ENCODE results near the gene SLC38A10. TPM values are rescaled to one million over a fixed set of nuclear protein-coding genes. Genes with fewer than 3 reads are reported as not detected.

Gene SLC38A10
- total RNA-seq, 1 donor from 2014 or later, result 97.1 TPM

DNA sequence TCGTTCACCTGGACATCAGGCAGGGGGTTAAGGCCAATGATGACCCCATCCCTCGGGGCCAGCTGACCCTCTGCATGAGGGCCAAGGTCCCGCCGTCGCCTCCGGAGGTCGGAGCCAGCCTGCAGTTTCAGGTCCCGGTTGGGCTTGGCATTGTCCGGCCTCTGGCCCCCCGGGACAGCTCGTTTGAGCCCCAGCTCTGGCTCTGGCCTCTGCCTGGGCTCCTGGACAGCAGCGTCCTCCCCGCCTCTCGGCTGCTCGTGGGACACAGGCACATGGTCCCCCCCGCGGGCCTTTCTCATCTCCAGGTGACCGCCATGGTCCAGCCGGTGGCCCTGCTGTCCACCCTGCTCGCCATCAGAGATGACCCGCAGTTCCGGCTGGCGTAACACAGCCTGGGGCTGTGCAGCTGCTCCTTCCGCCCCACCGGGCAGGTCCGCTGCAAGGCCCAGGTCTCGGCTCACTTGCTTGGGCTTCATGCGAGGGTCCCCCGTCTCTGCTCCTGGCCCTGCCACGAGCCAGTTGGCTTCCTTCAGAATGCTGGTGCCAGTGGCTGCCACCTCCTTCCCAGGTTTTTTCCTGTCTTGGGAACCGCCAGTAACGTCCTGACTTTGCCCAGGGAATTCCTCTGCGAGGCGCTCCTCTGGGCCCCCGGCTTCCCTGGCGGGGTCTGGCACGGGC, 49.3 kb downstream of the SLC38A10 start:
- no peak for DNase-seq
- POLR2A ChIA-PET, result no interaction called here
- no peaks in the 10 kb centered on the region for H3K27me3 Mint-ChIP-seq
- H3K4me1 Mint-ChIP-seq, result peaks cover 21% of the 10 kb centered on the region
- no peak for ATAC-seq (ENCODE audit: low read depth)
- H3K9me3 Mint-ChIP-seq, result no peaks in the 10 kb centered on the region
- H3K27ac Mint-ChIP-seq, result no peak overlapping the region
- intact Hi-C loops (cut with micrococcal nuclease), result no loop called here
- no peak for TF ChIP-seq CTCF (IDR thresholded peaks at IDR 0.05)
- CTCF ChIA-PET, result no interaction called here
- H3K4me3 Mint-ChIP-seq, result no peak overlapping the region
- H3K36me3 Mint-ChIP-seq (ENCODE audit: low read depth), result peaks cover 28% of the 10 kb centered on the region

- peaks cover 28% of the 10 kb centered on the region for H3K4me1 Mint-ChIP-seq
- no peaks in the 10 kb centered on the region for H3K9me3 Mint-ChIP-seq
- H3K36me3 Mint-ChIP-seq (ENCODE audit: low read depth), result peaks cover 24% of the 10 kb centered on the region
- no peaks in the 10 kb centered on the region for H3K27me3 Mint-ChIP-seq
- no peak overlapping the region for H3K4me3 Mint-ChIP-seq
- ChIA-PET CTCF (no interaction called here), POLR2A (interaction anchor here (0.6 kb wide), 1 partner anchor 353 kb away, joined by 3 read pairs; no protein-coding TSS in a partner anchor)
- ATAC-seq (ENCODE audit: low read depth) (peak; percentile 43), DNase-seq (no peak)
- TF ChIP-seq CTCF (IDR thresholded peaks at IDR 0.05), result no peak
- peak overlapping the region; percentile 24 for H3K27ac Mint-ChIP-seq
- intact Hi-C loops (cut with micrococcal nuclease), result no loop called here
Measured at GRCh38 chr17:81245024-81245664, 50.0 kb downstream of the SLC38A10 start.

DNA sequence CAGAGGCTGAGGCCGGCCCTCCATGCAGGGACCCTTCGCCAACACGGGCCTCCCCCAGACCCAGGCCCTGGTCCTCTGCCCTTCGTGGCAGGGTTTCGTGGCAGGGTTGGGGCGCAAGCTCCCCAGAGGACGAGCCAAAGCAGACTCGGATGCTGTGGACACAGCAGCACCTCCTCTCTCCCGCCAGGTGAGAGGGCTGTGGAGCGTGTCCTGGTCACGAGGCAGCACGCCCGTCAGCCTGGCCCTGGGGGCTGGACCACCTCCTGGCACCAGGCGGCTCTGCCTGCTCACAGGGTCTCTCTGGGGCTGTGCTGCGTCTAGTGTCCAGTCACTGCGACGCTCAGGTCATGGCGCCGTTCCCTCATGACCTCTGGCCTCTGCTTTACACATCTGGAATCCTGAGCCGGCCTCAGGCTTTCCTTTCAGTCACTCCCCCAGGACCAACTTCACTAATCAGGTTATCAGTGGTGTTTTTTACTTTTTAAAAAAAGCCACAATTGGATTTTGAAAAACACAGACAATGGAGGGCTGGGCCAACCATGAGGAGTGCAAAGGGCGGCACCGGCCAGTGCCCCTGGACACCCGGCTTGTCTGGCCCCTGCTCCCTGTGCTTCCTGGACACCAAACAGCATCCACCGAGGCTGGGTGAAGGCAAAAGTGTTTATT, 50.6 kb downstream of the SLC38A10 start:
- no peak for TF ChIP-seq CTCF (IDR thresholded peaks at IDR 0.05)
- ATAC-seq (ENCODE audit: low read depth) (no peak), DNase-seq (no peak)
- ChIA-PET CTCF (no interaction called here), POLR2A (interaction anchor here (0.6 kb wide), 1 partner anchor 354 kb away, joined by 3 read pairs; no protein-coding TSS in a partner anchor)
- peaks cover 21% of the 10 kb centered on the region for H3K36me3 Mint-ChIP-seq (ENCODE audit: low read depth)
- no peak overlapping the region for H3K4me3 Mint-ChIP-seq
- no peaks in the 10 kb centered on the region for H3K27me3 Mint-ChIP-seq
- peaks cover 32% of the 10 kb centered on the region for H3K4me1 Mint-ChIP-seq
- no peaks in the 10 kb centered on the region for H3K9me3 Mint-ChIP-seq
- peak overlapping the region; percentile 24 for H3K27ac Mint-ChIP-seq
- intact Hi-C loops (cut with micrococcal nuclease), result no loop called here

GRCh38 chr17:81243333-81243664, 51.8 kb downstream of the SLC38A10 start:
- no peak overlapping the region for H3K4me3 Mint-ChIP-seq
- H3K36me3 Mint-ChIP-seq (ENCODE audit: low read depth), result peaks cover 23% of the 10 kb centered on the region
- H3K9me3 Mint-ChIP-seq, result no peaks in the 10 kb centered on the region
- ChIA-PET POLR2A (no interaction called here), CTCF (no interaction called here)
- no peak for ATAC-seq (ENCODE audit: low read depth)
- H3K27ac Mint-ChIP-seq, result no peak overlapping the region
- DNase-seq, result no peak
- peaks cover 35% of the 10 kb centered on the region for H3K4me1 Mint-ChIP-seq
- TF ChIP-seq CTCF (IDR thresholded peaks at IDR 0.05), result no peak
- intact Hi-C loops (cut with micrococcal nuclease), result no loop called here
- H3K27me3 Mint-ChIP-seq, result no peaks in the 10 kb centered on the region

All from activated B cell treated with CpG ODN at 0.5 μM for 24 hours (primary cell).